KMS-11 (cell line): ENCODE results near the gene ADGRL4.

Experiments used
- H2AFZ ChIP-seq: fragments of 200-600 bp; sonication (generic); 2 replicates; pipeline ENCODE4 v1.6.1; 2016; ENCODE audit warnings: antibody characterized with exemption, mixed run types, low read depth
- H3K27ac ChIP-seq: fragments of 200-600 bp; sonication (generic); 2 replicates; pipeline ENCODE4 v1.6.1; 2016; ENCODE audit warnings: mild to moderate bottlenecking, mixed run types
- H3K27me3 ChIP-seq: fragments of 200-600 bp; sonication (generic); 2 replicates; pipeline ENCODE4 v1.6.1; 2017; ENCODE audit warnings: mild to moderate bottlenecking, low read depth, mixed run types, moderate library complexity; ENCODE audit not compliant: insufficient read depth
- H3K36me3 ChIP-seq: fragments of 200-600 bp; sonication (generic); 2 replicates; pipeline ENCODE4 v1.6.1; 2017; ENCODE audit warnings: mild to moderate bottlenecking, mixed run types; ENCODE audit not compliant: insufficient read depth
- H3K4me1 ChIP-seq: fragments of 200-600 bp; sonication (generic); 2 replicates; pipeline ENCODE4 v1.6.1; 2016; ENCODE audit warnings: mild to moderate bottlenecking, low read depth, mixed run types; ENCODE audit not compliant: poor library complexity, severe bottlenecking
- H3K4me2 ChIP-seq: fragments of 200-600 bp; sonication (generic); 2 replicates; pipeline ENCODE4 v1.7.0; 2016; ENCODE audit warnings: mild to moderate bottlenecking, mixed run types
- H3K4me3 ChIP-seq: fragments of 200-600 bp; sonication (generic); IDR thresholded peaks from 2 replicates; pipeline ENCODE4 v1.6.1; 2017; ENCODE audit warnings: low read depth, low read length, mixed read lengths; ENCODE audit not compliant: insufficient read depth
- H3K79me2 ChIP-seq: fragments of 200-600 bp; sonication (generic); 2 replicates; pipeline ENCODE4 v1.6.1; 2016; ENCODE audit warnings: low read depth, mixed run types; ENCODE audit not compliant: insufficient read depth
- H3K9ac ChIP-seq: fragments of 200-600 bp; sonication (generic); 2 replicates; pipeline ENCODE4 v1.6.1; 2016; ENCODE audit warnings: mild to moderate bottlenecking, mixed run types
- H4K20me1 ChIP-seq: fragments of 200-600 bp; sonication (generic); 2 replicates; pipeline ENCODE4 v1.6.1; 2016; ENCODE audit warnings: mild to moderate bottlenecking, mixed run types; ENCODE audit not compliant: insufficient read depth
- CTCF ChIP-seq: fragments of 200-600 bp; sonication (generic); conservative IDR thresholded peaks from 2 replicates; pipeline ENCODE4 v1.6.1; 2017; ENCODE audit warnings: low read depth, mild to moderate bottlenecking, antibody characterized with exemption, low read length, moderate library complexity, mixed read lengths

The ADGRL4 gene

GRCh38 chr1:79006564-79006963 lies at the start of gene ADGRL4:
Gene ADGRL4 (minus strand): TSS chr1:79006730. CDS start chr1:79006654, 76 bp downstream.
- Histone ChIP-seq H2AFZ (no peak within 1 kb of the TSS), H3K27ac (no peak within 1 kb of the TSS), H4K20me1 (no peaks in the 10 kb centered on the region), H3K79me2 (no peaks in the 10 kb centered on the region), H3K27me3 (no peaks in the 10 kb centered on the region), H3K36me3 (no peaks in the 10 kb centered on the region), H3K4me3 (no peak within 1 kb of the TSS), H3K4me2 (no peak within 1 kb of the TSS), H3K4me1 (no peaks in the 10 kb centered on the region), H3K9ac (no peak within 1 kb of the TSS)
- TF ChIP-seq CTCF: no peak

DNA sequence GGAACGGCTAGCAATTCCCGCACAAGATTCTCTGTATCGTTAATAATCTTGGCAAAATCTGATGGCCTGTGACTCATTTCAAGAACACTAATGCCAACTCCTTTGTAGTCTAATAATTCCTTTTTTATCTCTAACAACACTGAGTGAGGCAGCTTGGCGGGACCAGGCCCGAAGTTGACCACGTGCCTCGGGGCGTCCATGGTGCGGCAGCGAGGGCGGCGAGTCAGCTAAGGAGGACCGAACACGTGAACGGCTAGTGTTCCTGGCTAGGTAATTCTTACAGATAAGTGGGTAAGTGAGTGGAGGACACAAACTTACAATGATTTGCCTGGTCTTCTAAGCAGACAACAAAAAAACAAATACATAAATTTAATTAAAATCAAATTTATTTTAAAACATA lies 49.3 kb upstream of the ADGRL4 start:
- no peak overlapping the region for H2AFZ ChIP-seq
- no peak overlapping the region for H3K27ac ChIP-seq
- H4K20me1 ChIP-seq: no peaks in the 10 kb centered on the region
- no peaks in the 10 kb centered on the region for H3K79me2 ChIP-seq
- no peaks in the 10 kb centered on the region for H3K27me3 ChIP-seq
- no peak overlapping the region for H3K9ac ChIP-seq
- no peaks in the 10 kb centered on the region for H3K4me1 ChIP-seq
- no peak overlapping the region for H3K4me2 ChIP-seq
- H3K36me3 ChIP-seq: no peaks in the 10 kb centered on the region
- H3K4me3 ChIP-seq: no peak overlapping the region
- TF ChIP-seq CTCF: no peak

DNA sequence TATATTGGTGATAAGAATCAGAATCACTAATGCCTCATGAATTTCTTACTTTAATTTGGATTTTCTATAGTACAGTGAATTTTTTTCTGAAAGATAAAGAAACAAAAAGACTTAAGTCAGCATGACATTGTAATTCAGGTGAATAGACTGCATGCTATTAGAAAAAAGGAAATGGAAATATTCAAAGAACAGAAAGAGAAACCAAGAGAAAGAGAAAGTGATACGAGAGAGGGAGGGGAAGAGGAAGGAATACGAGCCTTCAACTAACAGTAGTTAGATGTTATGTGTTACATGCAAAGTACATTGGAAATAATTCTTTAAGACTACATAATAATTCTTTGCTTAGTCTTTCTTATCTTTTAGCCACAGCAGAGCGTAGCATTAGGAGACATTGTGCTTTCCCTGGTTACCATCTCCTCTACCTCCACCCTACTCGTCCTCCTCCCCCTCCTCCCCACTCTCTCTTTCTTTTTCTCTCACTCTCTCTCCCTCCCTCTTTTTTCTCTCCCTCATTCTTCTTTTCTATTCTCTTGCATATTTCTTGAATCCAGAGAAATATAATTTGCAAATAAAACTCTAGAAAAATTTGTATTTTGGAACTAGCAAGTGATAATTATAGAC lies 46.4 kb upstream of the ADGRL4 start:
- Histone ChIP-seq H2AFZ (no peak overlapping the region), H3K4me3 (no peak overlapping the region), H3K79me2 (no peaks in the 10 kb centered on the region), H3K4me1 (no peaks in the 10 kb centered on the region), H3K27ac (no peak overlapping the region), H3K4me2 (no peak overlapping the region), H3K36me3 (no peaks in the 10 kb centered on the region), H3K9ac (no peak overlapping the region), H3K27me3 (no peaks in the 10 kb centered on the region), H4K20me1 (no peaks in the 10 kb centered on the region)
- no peak for TF ChIP-seq CTCF

DNA sequence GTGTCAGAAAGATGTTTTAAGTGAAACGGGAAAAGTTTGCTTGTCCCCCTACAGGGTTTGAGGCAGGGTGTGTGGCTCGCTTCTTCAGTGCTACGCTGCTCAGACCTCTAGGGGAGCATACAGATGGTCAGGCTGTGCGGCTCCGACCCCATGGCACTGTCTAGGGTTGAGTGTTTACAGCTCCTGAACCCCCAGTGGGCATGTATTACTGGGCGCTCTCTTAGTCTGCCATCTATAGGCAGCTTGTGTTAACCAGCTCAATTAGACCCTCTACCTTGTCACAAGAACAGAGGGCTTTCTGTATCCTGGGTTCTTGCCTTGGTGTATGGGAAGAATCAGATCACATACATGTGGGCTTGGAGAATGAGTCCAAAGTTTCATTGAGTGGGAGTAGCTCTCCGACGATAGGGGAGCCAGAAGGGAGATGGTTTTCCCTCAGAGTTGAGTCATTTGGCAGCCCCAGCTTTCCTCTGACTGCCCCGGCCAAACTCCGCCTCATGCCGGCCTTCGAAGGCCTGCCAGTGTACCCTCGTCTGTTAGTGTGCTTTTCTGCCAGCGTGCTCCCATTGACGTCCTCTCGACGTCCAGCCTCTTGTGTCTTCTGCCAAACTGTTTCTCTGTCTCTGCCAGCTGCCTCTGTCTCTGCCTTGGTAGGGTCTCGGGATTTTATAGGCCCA lies 38.6 kb upstream of the ADGRL4 start:
- peaks cover 8% of the 10 kb centered on the region for H3K4me1 ChIP-seq
- no peak overlapping the region for H3K9ac ChIP-seq
- no peak overlapping the region for H3K27ac ChIP-seq
- H3K36me3 ChIP-seq: no peaks in the 10 kb centered on the region
- H3K27me3 ChIP-seq: no peaks in the 10 kb centered on the region
- H3K79me2 ChIP-seq: no peaks in the 10 kb centered on the region
- no peak overlapping the region for H3K4me2 ChIP-seq
- H3K4me3 ChIP-seq: no peak overlapping the region
- no peaks in the 10 kb centered on the region for H4K20me1 ChIP-seq
- no peak overlapping the region for H2AFZ ChIP-seq
- TF ChIP-seq CTCF: no peak
